ENCODE data around the gene DSG2.

The DSG2 gene

GRCh38 chr18:31497836-31498573 lies at the start of gene DSG2:
DSG2 (plus strand) TSS chr18:31498177; CDS start chr18:31498252, 75 bp downstream.
- peak within 1 kb of the TSS; percentile 79 for H3K27ac ChIP-seq
- TF ChIP-seq CTCF (IDR thresholded peaks at IDR 0.05) = no peak
- no peak for TF ChIP-seq ZFX (IDR thresholded peaks at IDR 0.05; ENCODE audit: borderline replicate concordance)

DNA sequence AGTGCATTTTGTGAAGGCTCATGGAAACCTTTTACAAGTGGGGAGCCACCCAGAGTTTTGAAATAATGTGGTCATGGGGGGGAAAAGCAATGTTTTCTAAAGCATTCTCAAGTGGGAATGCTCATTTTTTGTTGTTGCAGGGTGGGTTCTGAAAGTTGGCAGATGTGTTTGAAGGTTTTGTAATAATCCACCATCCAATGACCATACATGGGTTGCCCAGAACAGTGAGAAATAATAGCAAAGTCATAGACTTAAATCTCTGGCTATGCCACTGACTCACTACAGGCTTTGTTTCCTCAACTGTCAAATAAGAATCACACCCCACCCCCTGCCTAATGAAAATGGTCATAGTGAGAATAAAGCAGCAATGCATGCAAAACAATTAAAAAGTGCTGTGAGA lies 47.6 kb upstream of the DSG2 start:
- TF ChIP-seq ZFX (IDR thresholded peaks at IDR 0.05; ENCODE audit: borderline replicate concordance) (no peak), CTCF (IDR thresholded peaks at IDR 0.05) (no peak)
- no peak overlapping the region for H3K27ac ChIP-seq

DNA sequence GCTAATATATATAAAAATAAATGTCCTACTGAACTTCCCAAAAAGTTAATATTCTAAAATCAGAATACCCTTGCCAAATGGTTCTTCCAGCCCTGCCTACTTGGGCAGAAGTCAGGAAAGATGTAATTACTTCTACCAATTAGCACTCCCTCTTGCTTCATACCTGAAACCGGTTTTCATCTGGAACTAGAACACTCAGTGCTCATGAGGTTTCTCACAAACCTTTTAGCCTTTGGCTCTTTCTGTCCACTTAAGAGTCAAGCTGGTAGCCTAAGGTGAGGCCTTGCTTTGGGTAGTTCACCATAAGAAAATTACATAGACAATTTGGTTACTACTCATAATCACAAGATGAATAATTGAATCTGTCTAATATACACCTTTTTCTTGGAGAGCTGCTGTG lies 46.4 kb upstream of the DSG2 start:
- TF ChIP-seq ZFX (IDR thresholded peaks at IDR 0.05; ENCODE audit: borderline replicate concordance) (no peak), CTCF (IDR thresholded peaks at IDR 0.05) (no peak)
- H3K27ac ChIP-seq = no peak overlapping the region

DNA sequence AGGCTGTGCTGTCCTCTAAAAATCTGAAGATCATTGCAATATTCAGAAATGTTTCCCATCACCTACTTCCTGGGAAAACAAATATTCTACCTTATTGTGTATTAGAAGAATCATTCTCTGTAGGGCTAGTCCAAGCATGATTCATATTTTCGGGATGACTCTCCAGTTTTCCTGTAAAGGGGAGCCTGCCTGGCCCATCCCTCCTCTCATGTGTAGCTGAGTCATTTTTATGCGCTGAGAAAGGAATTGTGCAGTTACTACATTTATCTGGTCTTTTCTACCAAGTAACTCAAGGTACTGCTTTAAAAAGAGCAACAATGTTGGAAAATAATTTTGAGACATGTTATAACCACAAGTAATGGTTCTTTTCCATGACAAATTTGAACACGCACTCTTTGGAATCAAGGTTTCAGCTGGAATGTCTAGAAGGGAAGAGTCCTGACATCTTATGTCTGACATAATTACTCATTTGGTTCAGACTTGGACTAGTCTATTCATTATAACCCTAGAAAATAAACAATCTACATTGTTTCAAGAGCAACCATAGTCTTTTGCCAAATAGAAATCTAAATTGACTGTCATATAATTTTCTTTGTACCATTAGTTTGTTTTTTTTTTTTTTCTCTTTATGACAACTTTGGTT lies 43.8 kb upstream of the DSG2 start:
- no peak overlapping the region for H3K27ac ChIP-seq
- TF ChIP-seq CTCF (IDR thresholded peaks at IDR 0.05) (no peak), ZFX (IDR thresholded peaks at IDR 0.05; ENCODE audit: borderline replicate concordance) (no peak)

DNA sequence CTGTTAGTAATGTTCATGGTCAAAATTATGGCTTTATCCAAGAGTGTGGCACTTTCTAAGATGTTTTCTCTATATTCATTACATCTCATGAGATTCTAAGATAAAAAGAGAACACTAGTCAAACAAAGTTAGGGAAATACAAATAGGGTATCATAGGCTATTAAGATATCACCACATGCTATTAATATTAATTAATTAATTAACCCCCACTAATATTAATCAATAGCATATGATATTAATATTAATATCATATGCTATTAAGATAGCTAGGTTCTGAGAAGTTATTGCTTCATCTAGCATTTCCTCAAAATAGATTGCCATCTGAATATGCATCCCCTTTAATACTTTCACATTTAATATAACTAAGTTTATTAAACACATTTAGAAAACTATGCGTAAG lies 28.3 kb upstream of the DSG2 start:
- no peak for TF ChIP-seq ZFX (IDR thresholded peaks at IDR 0.05; ENCODE audit: borderline replicate concordance)
- no peak for TF ChIP-seq CTCF (IDR thresholded peaks at IDR 0.05)
- no peak overlapping the region for H3K27ac ChIP-seq

DNA sequence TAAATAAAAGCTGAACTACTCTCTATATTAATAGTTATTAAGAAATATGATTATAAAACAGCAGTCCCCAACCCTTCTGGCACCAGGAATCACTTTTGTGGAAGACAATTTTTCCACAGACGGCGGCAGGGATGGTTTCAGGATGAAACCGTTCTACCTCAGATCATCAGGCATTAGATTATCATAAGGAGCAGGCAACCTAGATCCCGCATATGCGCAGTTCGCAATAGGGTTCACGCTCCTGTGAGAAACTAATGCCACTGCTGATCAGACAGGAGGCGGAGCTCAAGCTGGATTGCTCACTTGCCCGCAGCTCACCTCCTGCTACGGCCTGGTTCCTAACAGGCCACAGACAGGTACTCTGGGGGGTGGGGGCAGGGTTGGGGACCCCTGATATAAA lies 19.3 kb upstream of the DSG2 start:
- TF ChIP-seq ZFX (IDR thresholded peaks at IDR 0.05; ENCODE audit: borderline replicate concordance) (no peak), CTCF (IDR thresholded peaks at IDR 0.05) (no peak)
- no peak overlapping the region for H3K27ac ChIP-seq

DNA sequence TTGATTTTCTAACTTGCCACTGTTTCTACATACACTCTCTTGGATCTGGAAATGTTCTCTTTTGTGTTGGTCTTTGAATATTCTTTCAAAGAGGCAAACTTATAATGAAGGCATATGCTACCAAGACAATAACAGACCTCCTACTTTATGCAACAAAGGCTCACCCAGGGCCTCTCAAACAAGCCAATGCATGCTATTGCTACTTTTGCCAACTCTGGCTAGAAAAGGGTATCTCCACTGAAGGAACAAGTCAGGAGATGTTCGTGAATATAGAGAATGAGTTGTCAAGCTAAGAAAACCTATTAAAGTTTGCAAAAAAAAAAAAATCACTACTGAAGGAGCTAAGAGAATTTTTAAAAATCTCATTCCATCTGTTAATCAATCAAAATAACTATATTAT lies 15.9 kb upstream of the DSG2 start:
- no peak overlapping the region for H3K27ac ChIP-seq
- TF ChIP-seq ZFX (IDR thresholded peaks at IDR 0.05; ENCODE audit: borderline replicate concordance) = no peak

Measured in 22Rv1 (cell line).